HG02610 (cell line): ENCODE results near the gene MPZL1.

ENCODE experiments used
- ATAC-seq: cut with Tn5 transposase; IDR thresholded peaks from one replicate; pipeline ENCODE4 v1.9.1; 2021; ENCODE audit warnings: mild to moderate bottlenecking, moderate library complexity; ENCODE audit not compliant: unreplicated experiment

The MPZL1 gene

GRCh38 chr1:167748906-167749305, 27.1 kb downstream of the MPZL1 start:
- no peak for ATAC-seq

GRCh38 chr1:167749741-167750140, 28.0 kb downstream of the MPZL1 start:
- ATAC-seq, result no peak

- no peak for ATAC-seq
Measured at GRCh38 chr1:167750641-167751040, 28.9 kb downstream of the MPZL1 start.

- ATAC-seq, result no peak
Measured at GRCh38 chr1:167751676-167752075, 29.9 kb downstream of the MPZL1 start.

GRCh38 chr1:167752219-167752985, 30.6 kb downstream of the MPZL1 start:
- no peak for ATAC-seq

GRCh38 chr1:167755654-167756053, 33.9 kb downstream of the MPZL1 start:
- ATAC-seq, result no peak

- ATAC-seq, result no peak
Measured at GRCh38 chr1:167756730-167757405, 35.1 kb downstream of the MPZL1 start.

GRCh38 chr1:167757433-167758309, 35.9 kb downstream of the MPZL1 start:
- no peak for ATAC-seq

- no peak for ATAC-seq
Measured at GRCh38 chr1:167761400-167761799, 39.6 kb downstream of the MPZL1 start.

- ATAC-seq, result no peak
Measured at GRCh38 chr1:167762061-167762746, 40.4 kb downstream of the MPZL1 start.

- no peak for ATAC-seq
Measured at GRCh38 chr1:167763525-167764220, 41.9 kb downstream of the MPZL1 start.

GRCh38 chr1:167764458-167765330, 42.9 kb downstream of the MPZL1 start:
- ATAC-seq, result no peak

- no peak for ATAC-seq
Measured at GRCh38 chr1:167765496-167765895, 43.7 kb downstream of the MPZL1 start.

GRCh38 chr1:167766538-167766937, 44.8 kb downstream of the MPZL1 start:
- ATAC-seq, result no peak

GRCh38 chr1:167767761-167768160, 46.0 kb downstream of the MPZL1 start:
- no peak for ATAC-seq

GRCh38 chr1:167770127-167770526, 48.3 kb downstream of the MPZL1 start:
- no peak for ATAC-seq

- ATAC-seq, result no peak
Measured at GRCh38 chr1:167772436-167772835, 50.7 kb downstream of the MPZL1 start.

- no peak for ATAC-seq
Measured at GRCh38 chr1:167773516-167773915, 51.7 kb downstream of the MPZL1 start.

GRCh38 chr1:167774710-167775109, 52.9 kb downstream of the MPZL1 start:
- ATAC-seq, result no peak
